Measurements from ENCODE around the gene SLC66A2.

DNA sequence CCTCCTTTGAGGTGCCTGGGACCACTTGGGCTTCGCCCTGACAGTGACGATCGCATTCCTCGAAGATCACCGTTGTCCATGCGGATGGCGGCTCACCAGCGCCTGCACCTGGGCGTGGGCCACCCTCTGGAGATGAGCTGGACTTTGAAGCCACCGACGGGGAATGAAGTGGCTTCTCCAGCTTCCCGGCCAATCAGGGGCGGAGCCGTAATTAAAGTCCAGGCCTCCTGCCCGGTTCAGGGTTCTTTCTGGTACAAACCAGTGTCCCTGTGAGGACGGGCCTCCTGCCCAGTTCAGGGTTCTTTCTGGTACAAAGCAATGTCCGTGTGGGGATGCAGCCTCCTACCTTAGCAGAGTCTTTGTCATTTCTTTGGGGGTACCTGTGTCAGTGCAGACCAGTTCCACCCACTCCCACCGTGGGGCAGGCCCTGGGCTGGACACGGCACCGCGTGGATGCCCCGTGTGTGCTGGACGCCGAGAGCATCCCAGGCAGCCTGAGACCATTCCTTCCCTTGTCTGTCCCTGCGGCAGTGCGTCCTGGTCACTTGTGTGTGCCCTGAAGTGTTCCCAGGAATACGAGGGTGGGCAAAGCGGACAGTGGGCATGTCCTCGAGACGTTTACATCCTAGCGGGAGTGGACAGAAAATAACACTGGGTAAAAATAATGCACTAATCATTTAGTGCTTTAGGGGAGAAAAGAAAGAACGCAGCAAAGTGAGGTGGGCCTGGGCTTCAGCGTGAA is 98.7 kb downstream of the SLC66A2 start:
- no peak for TF ChIP-seq CTCF (IDR thresholded peaks at IDR 0.05)
- no peak for TF ChIP-seq POLR2A (IDR thresholded peaks at IDR 0.05)
